HFF-Myc (cell line): ENCODE data around the gene SSH2.
A peak's percentile ranks its signal among the peaks of the same experiment; 100 is the strongest.

Experiments
- DNase-seq: peaks from one replicate; pipeline ENCODE4 v3.0.0-alpha.2; 2011; ENCODE audit warnings: low read depth; ENCODE audit errors: extremely low read depth
- H3K4me3 ChIP-seq: replicated peaks from 2 replicates; pipeline ENCODE4 v1.5.1; 2011; ENCODE audit warnings: low read depth, mild to moderate bottlenecking, control low read depth, low read length
- TF ChIP-seq, protein P1 (sequence below): IDR thresholded peaks from 2 replicates; pipeline ENCODE4 v1.5.1; 2012; ENCODE audit warnings: mild to moderate bottlenecking, low read depth, low read length, control low read depth; ENCODE audit errors: missing control alignments

SSH2 gene

DNA sequence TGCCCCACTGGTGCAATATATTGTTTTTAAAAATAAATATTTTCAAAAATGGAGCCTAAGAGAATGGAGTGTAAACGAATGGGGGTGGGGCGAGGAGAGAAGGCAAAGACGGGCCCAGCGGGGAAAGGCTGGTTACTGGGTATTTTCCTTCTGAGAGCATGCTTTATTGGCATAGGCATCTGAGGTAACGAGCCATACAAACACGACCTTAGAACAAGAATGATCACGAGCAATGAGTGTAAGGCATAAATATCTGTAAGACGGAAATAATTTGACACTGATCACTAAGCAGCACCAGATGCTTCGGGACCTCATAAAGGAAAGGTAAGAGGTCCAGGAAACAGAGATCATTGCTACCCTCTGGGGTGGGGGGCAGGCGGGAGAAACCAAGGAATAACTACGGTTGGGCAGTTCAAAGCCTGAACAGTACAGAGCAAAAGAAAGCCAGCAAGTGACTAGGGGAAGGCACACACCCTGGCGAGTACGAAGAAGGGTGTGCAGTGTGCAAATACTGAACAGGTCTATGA lies 959 bp downstream of the SSH2 start:
- peak overlapping the region; percentile 80 for H3K4me3 ChIP-seq
- DNase-seq: no peak
- TF ChIP-seq, protein P1, sequence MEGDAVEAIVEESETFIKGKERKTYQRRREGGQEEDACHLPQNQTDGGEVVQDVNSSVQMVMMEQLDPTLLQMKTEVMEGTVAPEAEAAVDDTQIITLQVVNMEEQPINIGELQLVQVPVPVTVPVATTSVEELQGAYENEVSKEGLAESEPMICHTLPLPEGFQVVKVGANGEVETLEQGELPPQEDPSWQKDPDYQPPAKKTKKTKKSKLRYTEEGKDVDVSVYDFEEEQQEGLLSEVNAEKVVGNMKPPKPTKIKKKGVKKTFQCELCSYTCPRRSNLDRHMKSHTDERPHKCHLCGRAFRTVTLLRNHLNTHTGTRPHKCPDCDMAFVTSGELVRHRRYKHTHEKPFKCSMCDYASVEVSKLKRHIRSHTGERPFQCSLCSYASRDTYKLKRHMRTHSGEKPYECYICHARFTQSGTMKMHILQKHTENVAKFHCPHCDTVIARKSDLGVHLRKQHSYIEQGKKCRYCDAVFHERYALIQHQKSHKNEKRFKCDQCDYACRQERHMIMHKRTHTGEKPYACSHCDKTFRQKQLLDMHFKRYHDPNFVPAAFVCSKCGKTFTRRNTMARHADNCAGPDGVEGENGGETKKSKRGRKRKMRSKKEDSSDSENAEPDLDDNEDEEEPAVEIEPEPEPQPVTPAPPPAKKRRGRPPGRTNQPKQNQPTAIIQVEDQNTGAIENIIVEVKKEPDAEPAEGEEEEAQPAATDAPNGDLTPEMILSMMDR: no peak

GRCh38 chr17:29927546-29927945 lies 2.5 kb downstream of the SSH2 start:
- TF ChIP-seq, protein P1: no peak
- H3K4me3 ChIP-seq: no peak overlapping the region
- no peak for DNase-seq

- no peak overlapping the region for H3K4me3 ChIP-seq
- no peak for DNase-seq
- TF ChIP-seq, protein P1: no peak
Measured at GRCh38 chr17:29924786-29925185, 5.2 kb downstream of the SSH2 start.

DNA sequence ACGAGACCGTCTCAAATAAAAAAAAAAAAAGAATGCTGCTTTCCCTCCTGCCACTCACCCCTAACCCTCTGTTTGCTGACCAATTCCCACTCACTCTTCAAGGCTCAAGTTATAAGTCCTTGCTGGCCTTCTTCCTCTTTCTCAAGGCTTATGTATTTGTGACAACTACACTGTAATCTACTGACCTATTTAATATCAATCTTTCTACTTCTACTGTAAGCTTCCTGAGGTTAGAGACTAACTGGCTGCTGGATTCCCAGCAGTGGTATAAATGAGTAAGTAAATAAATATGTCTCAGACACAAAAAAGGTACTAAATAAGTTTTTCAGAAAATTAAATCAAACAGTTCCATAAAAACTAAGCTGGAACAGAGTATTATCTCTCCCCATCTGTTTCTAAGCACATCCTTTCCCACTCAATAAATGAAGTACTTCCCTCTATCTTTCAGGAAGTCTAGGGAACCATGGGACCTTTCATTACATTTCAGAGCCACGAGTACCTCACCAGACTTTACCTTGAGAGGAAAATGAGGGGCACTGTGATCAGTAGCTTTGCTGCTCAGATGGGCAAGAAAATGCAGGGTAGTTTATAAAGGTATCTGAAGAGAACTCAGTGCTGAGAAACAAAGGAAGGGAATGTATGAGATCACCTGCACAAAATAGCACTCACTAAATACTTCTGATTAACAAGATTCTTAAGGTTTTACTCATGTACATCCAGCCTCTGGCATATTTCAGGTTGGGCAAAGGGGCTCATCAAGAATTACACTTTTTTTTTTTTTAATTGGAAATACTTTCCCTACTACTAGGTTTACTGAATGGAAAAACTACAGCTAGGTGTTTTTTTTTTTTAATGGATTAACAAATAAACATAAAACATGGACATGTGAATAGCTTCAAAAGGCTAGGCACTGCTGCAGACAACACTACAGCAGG lies 10.8 kb downstream of the SSH2 start:
- TF ChIP-seq, protein P1: no peak
- H3K4me3 ChIP-seq: no peak overlapping the region
- DNase-seq: no peak

- TF ChIP-seq, protein P1: no peak
- no peak overlapping the region for H3K4me3 ChIP-seq
- DNase-seq: no peak
Measured at GRCh38 chr17:29918016-29918415, 12.0 kb downstream of the SSH2 start.

DNA sequence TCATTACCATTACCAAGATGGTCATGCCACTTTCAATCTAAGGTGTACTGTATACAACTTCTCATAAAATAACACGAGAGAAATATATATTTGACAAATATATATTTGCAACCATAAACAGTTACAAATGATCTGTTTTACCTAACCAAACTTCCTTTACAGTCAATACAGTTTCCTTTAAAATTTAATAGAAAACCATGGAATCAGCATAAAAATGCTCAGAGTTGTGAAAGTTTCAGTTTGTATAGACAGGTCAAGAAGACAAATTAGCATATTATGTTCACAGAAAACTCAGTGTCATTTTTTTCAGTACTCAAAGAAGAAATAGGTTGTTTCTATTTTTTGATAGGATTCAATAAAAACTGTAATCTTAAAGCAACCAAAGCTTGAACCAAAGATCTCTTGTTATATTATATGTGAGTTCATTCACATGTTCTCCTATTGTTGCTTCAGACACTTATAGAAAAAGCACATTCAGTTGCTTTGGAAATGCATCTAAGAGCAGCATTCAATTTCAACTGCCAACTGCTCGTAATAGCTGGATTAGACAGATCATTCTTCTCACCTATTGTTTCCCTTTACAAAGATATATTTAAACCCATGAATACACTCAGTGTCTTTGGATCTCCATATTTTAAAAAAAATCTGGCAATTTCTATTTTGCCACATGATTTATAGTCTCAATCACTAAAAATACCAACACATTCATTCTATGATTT lies 15.1 kb downstream of the SSH2 start:
- H3K4me3 ChIP-seq: no peak overlapping the region
- no peak for DNase-seq
- TF ChIP-seq, protein P1: no peak
